ENCODE results near the gene AXDND1.

AXDND1 gene

DNA sequence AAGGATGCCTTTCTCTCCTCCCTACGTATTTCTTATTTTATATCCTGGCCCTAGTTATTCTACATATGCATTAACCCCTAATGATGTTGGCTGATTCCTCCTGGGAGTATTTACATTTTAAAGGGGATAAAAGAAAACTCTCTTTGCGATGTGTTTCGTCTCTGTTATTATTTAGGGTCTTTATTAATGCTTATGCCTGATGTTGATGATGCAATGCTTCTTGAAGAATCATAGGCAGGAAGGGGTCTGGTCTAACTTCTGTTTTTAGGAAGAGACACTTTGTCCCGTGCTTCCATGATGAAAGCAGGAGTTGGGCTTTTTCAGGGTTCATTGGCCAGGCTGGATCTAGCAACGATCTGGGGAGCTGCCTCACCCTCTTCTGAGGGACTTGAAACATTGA, 210.7 kb downstream of the AXDND1 start:
- no peak for DNase-seq (ENCODE audit: low read depth in 2 of 2)

DNA sequence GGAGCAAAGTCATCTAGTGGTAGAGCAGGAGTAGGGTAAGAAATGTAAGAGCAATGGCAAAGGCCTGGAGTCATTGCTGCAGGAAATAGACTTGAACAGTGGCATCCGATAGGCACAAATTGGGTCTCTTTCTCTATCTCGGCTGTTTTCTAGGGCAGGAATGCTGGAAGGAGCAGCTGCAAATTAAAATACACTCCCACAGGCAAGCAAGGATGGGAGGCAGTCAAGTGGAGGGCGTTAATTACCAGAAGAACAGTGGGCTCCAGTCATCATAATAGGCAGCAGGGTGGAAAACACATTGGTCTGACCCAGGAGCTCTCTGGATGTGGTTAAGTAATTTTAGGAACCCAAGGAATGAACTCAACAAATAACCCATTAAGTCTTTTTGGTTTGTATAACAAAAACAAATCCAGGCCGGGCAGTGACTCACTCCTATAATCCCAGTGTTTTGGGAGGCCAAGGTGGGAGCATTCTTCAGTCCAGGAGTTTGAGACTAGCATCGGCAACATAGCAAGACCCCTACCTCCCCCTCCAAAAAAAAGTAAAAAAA, 218.1 kb downstream of the AXDND1 start:
- DNase-seq (ENCODE audit: low read depth in 2 of 2): no peak

DNA sequence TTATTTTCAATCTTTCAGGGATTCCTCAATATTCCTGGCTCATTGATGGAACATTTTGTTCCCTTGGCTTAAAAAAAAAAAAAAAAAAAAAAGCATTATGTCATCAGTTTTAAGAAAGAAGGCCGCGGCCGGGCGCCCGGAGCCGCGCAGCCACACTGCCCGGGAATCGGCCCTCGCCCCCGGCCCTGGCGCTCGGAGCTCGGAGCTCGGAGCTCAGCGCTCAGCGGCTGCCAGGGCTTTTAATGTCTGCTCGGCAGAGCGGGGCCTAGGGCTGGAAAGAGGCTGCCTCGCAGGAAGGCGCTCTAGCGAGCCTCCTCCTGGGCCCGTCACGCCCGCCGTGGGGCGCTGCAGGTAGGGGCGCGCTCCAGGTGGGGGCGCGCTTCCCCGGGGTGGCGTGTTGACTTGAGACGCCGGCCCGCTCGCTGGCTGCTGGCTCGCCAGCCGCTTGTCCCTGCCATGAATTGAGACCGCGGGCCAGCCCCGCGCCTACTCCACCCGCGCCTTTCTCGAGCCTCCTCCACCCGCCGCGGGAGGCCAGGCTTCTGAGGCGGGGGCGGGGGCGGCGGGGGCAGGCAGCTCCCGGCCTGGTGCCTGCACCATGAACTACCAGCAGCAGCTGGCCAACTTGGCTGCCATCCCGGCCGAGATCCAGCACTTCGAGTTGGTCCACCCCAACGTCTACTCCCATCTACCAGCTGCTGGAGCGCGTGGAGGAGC, 220.5 kb downstream of the AXDND1 start:
- no peak for DNase-seq (ENCODE audit: low read depth in 2 of 2)

DNA sequence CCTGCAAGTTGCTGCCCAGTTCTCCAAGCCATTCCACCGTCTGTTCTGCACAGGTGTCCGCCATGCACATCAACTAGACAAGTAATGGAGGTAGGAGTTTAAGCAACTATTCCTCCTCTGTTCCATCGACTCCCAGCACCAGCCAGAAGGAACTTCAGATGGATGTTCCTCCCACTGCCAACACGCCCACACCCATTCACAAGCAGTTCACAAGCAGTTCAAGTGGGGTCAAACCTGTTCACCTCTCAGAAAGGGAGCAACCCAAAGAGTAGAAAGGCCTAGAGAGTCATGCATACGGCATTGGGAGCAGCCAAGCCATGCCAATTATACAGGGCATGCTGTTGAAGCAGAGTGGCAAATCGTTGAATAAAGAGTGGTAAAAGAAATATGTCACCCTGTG, 221.6 kb downstream of the AXDND1 start:
- no peak for DNase-seq (ENCODE audit: low read depth in 2 of 2)

DNA sequence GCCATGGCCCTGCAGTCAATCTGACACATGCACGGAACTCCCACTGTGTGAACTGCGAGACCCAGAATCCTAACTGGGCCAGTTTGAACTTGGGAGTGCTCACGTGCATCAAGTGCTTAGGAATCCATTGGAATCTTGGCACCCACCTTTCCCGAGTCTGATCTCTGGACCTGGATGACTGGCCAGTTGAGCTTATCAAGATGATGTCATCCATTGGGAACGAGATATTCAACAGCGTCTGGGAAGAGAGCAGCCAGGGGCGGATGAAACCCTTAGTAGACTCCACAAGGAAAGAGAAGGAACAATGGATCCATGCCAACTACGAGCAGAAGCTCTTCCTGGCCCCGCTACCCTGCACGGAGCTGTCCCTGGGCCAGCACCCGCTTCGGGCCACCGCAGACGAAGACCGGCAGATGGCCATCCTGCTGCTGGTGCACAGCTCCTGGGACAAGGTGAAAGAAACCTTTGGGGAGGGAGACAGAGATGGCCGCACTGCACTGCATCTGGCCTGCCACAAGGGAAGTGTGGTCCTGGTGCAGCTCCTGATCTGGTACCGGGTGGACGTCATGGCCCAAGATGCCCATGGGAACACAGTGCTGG, 222.8 kb downstream of the AXDND1 start:
- DNase-seq (ENCODE audit: low read depth in 2 of 2): no peak

GRCh38 chr1:179589509-179589908, 223.7 kb downstream of the AXDND1 start:
- DNase-seq (ENCODE audit: low read depth in 2 of 2): no peak

DNA sequence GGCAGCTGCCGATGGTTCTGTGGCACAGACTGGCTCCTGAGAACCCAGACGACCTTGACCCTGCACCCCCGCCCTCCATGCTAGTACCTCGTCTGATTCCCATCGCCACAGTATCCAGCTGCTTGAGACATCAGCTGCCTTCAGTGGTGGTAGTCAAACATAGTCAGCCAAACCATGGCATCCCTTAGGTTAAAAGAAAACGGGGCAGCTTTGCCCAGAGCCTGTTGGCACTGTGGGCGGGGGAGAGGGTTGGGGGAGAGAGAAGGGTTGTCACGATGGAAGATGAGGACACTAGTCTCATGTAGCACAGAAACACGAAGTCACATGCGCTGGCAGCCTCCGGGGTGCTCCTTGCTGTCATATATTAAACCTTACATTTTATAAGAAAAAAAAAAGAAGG, 224.9 kb downstream of the AXDND1 start:
- DNase-seq (ENCODE audit: low read depth in 2 of 2): no peak

- DNase-seq (ENCODE audit: low read depth in 2 of 2): no peak
Observed at GRCh38 chr1:179591253-179591591, 225.5 kb downstream of the AXDND1 start.

DNA sequence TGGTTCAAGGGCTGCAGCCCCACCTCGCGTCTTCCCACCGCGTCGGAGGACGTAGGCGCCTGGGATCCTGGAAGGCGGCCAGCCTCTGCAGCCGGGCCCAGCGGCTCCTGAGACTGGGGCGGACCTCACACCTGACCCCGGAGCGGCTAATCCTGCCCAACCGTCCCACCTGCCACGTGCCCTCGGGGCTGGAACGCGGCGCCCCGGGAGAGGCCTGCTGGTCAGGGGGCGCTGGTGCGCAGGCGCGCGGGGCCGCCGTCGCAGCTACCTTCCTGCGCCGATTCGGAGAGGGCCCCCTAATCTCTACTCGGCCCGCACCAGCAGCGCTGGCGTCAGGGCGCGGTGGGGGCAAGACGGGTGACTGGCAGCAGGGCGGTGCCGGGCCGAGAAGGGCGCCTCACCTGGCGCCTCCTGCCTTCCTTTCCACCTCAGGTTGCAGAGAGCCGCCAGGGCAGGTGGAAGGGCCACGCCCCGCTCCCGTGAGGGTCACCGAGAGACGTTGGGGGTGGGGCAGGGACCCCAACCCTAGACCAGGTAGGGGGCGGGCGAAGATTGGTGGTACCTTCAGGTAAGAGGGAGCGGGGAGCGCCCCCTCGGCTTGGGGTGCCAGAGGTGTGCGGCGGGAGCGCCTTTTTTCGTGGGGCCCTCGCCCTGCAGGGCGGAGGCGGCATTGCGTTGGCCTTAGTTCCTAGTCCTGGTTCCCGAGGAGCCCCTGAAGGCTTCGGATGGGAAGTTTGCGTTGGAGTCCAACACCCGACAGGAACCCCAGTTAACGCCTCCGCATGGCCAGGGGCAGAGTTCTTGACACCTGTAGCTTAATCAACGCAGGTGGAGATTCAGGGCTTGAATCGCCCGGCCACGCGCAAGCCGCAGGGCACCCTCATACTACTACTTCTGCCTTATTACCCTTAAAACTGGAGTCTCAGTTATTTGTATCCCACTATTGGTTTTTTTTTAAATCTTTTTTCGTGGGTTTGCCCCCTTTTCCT, 226.1 kb downstream of the AXDND1 start, which contains the start of gene TDRD5:
TSS of gene TDRD5 (plus strand) at position 241 of the 989 bp plus-strand sequence. CDS start 784 bp downstream, outside the sequence.
- no peak for DNase-seq (ENCODE audit: low read depth in 2 of 2)

DNA sequence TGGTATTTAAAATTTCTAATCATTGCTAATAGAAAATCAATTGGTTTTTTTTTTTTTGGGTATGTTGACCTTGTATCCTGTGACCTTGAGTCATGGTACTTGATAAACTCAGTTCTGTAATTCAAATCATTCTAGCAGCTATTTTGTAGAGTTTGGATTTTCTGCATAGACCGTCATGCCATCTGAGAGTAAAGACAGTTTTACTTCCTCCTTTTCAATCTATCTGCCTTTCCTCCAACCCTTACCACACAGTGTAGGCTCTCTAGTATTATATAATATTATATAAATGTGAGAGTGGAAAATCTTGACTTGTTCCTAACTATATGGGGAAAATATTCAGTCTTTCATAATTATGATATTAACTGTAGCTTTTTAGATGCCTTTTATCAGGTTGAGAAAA, 232.9 kb downstream of the AXDND1 start:
- DNase-seq (ENCODE audit: low read depth in 2 of 2): no peak

GRCh38 chr1:179599623-179600249, 234.0 kb downstream of the AXDND1 start:
- no peak for DNase-seq (ENCODE audit: low read depth in 2 of 2)

GRCh38 chr1:179601093-179601492, 235.3 kb downstream of the AXDND1 start:
- no peak for DNase-seq (ENCODE audit: low read depth in 2 of 2)

All from stimulated activated CD4-positive, alpha-beta T cell treated with anti-CD3 and anti-CD28 coated beads, Interleukin-15, amount 100 ng/mL, for 48 hours (primary cell).